ENCODE measurements around the gene ST7.

ST7 gene

GRCh38 chr7:117269886-117270285, 316.6 kb downstream of the ST7 start:
- no peak overlapping the region for H3K9ac ChIP-seq
- no peak overlapping the region for H3K4me2 ChIP-seq

GRCh38 chr7:117270371-117270770, 317.1 kb downstream of the ST7 start:
- Histone ChIP-seq H3K9me3 (replicated peaks in 1 of 11) (peaks cover 0 to 12% (median 4%) of the 10 kb centered on the region in 11 experiments; a peak in 10 of 22 replicates), H3K9ac (no peak overlapping the region), H3K27ac (no peak overlapping the region), H4K20me1 (no peaks in the 10 kb centered on the region), H3K4me2 (no peak overlapping the region), H3K4me3 (no peak overlapping the region), H3K4me1 (no peaks in the 10 kb centered on the region), H3K27me3 (no peaks in the 10 kb centered on the region), H3K36me3 (no peaks in the 10 kb centered on the region)
- no peak for TF ChIP-seq Cebpa-rat (IDR thresholded peaks at IDR 0.05)

More at GRCh38 chr7:117269886-117270285, 316.6 kb downstream of the ST7 start:
- Histone ChIP-seq H3K27me3 (no peaks in the 10 kb centered on the region), H3K36me3 (no peaks in the 10 kb centered on the region), H3K4me1 (no peaks in the 10 kb centered on the region), H3K27ac (no peak overlapping the region), H3K4me3 (no peak overlapping the region), H3K9me3 (replicated peaks in 1 of 11) (peaks cover 0 to 12% (median 4%) of the 10 kb centered on the region in 11 experiments; a peak in 10 of 22 replicates), H4K20me1 (no peaks in the 10 kb centered on the region)
- TF ChIP-seq Cebpa-rat (IDR thresholded peaks at IDR 0.05) = no peak

GRCh38 chr7:117271566-117271965, 318.3 kb downstream of the ST7 start:
- Histone ChIP-seq H3K27me3 (no peaks in the 10 kb centered on the region), H3K9ac (no peak overlapping the region), H3K27ac (no peak overlapping the region), H3K4me3 (no peak overlapping the region), H3K9me3 (replicated peaks in 1 of 11) (0 out of 22 replicates have a peak, but pooled peaks cover 0 to 1% (median 0%) of the 10 kb centered on the region in 11 experiments), H4K20me1 (no peaks in the 10 kb centered on the region), H3K36me3 (no peaks in the 10 kb centered on the region), H3K4me1 (no peaks in the 10 kb centered on the region), H3K4me2 (no peak overlapping the region)
- no peak for TF ChIP-seq Cebpa-rat (IDR thresholded peaks at IDR 0.05)

GRCh38 chr7:117272017-117272759, 318.9 kb downstream of the ST7 start:
- Histone ChIP-seq H3K27me3 (no peaks in the 10 kb centered on the region), H3K9ac (no peak overlapping the region)
- no peak for TF ChIP-seq Cebpa-rat (IDR thresholded peaks at IDR 0.05)

GRCh38 chr7:117273325-117273724, 320.0 kb downstream of the ST7 start:
- Histone ChIP-seq H3K4me1 (no peaks in the 10 kb centered on the region), H3K27me3 (no peaks in the 10 kb centered on the region), H3K4me3 (no peak overlapping the region), H3K27ac (no peak overlapping the region), H3K4me2 (no peak overlapping the region), H3K36me3 (no peaks in the 10 kb centered on the region), H3K9me3 (replicated peaks in 1 of 11) (no peaks in the 10 kb centered on the region; a peak in 1 of 22 replicates), H3K9ac (no peak overlapping the region), H4K20me1 (no peaks in the 10 kb centered on the region)
- TF ChIP-seq Cebpa-rat (IDR thresholded peaks at IDR 0.05) = no peak

More at GRCh38 chr7:117272017-117272759, 318.9 kb downstream of the ST7 start:
- H3K36me3 ChIP-seq = no peaks in the 10 kb centered on the region
- H3K9me3 ChIP-seq (replicated peaks in 1 of 11) = no peaks in the 10 kb centered on the region
- H3K4me3 ChIP-seq = no peak overlapping the region
- no peak overlapping the region for H3K27ac ChIP-seq
- H3K4me2 ChIP-seq = no peak overlapping the region
- H4K20me1 ChIP-seq = no peaks in the 10 kb centered on the region
- H3K4me1 ChIP-seq = no peaks in the 10 kb centered on the region

- H3K9ac ChIP-seq = no peak overlapping the region
- no peaks in the 10 kb centered on the region for H3K4me1 ChIP-seq
- H3K9me3 ChIP-seq (replicated peaks in 1 of 11) = no peaks in the 10 kb centered on the region; a peak in 1 of 22 replicates
- no peak overlapping the region for H3K4me3 ChIP-seq
- no peak overlapping the region for H3K27ac ChIP-seq
- H3K27me3 ChIP-seq = no peaks in the 10 kb centered on the region
- no peak overlapping the region for H3K4me2 ChIP-seq
- no peak for TF ChIP-seq Cebpa-rat (IDR thresholded peaks at IDR 0.05)
- H3K36me3 ChIP-seq = no peaks in the 10 kb centered on the region
- H4K20me1 ChIP-seq = no peaks in the 10 kb centered on the region
These were observed 320.5 kb downstream of the ST7 start for GRCh38 chr7:117273814-117274225.

- Histone ChIP-seq H3K27ac (no peak overlapping the region), H3K4me1 (no peaks in the 10 kb centered on the region), H3K4me3 (no peak overlapping the region), H3K9ac (no peak overlapping the region), H3K9me3 (replicated peaks in 1 of 11) (no peaks in the 10 kb centered on the region; a peak in 1 of 22 replicates), H3K27me3 (no peaks in the 10 kb centered on the region), H3K36me3 (no peaks in the 10 kb centered on the region), H3K4me2 (no peak overlapping the region), H4K20me1 (no peaks in the 10 kb centered on the region)
- no peak for TF ChIP-seq Cebpa-rat (IDR thresholded peaks at IDR 0.05)
These were observed 321.6 kb downstream of the ST7 start for GRCh38 chr7:117274951-117275350.

GRCh38 chr7:117277576-117277975, 324.3 kb downstream of the ST7 start:
- Histone ChIP-seq H3K4me2 (no peak overlapping the region), H3K4me1 (no peaks in the 10 kb centered on the region), H3K27ac (no peak overlapping the region), H4K20me1 (no peaks in the 10 kb centered on the region), H3K36me3 (no peaks in the 10 kb centered on the region), H3K9me3 (replicated peaks in 1 of 11) (no peaks in the 10 kb centered on the region; a peak in 1 of 22 replicates), H3K27me3 (no peaks in the 10 kb centered on the region), H3K9ac (no peak overlapping the region), H3K4me3 (no peak overlapping the region)
- no peak for TF ChIP-seq Cebpa-rat (IDR thresholded peaks at IDR 0.05)

- no peaks in the 10 kb centered on the region for H3K36me3 ChIP-seq
- H3K27ac ChIP-seq = no peak overlapping the region
- H3K27me3 ChIP-seq = no peaks in the 10 kb centered on the region
- H3K4me1 ChIP-seq = no peaks in the 10 kb centered on the region
- H3K9ac ChIP-seq = no peak overlapping the region
- no peaks in the 10 kb centered on the region; a peak in 1 of 22 replicates for H3K9me3 ChIP-seq (replicated peaks in 1 of 11)
- H3K4me3 ChIP-seq = no peak overlapping the region
- TF ChIP-seq Cebpa-rat (IDR thresholded peaks at IDR 0.05) = no peak
- no peaks in the 10 kb centered on the region for H4K20me1 ChIP-seq
- no peak overlapping the region for H3K4me2 ChIP-seq
These were observed 324.7 kb downstream of the ST7 start for GRCh38 chr7:117278040-117278439.

GRCh38 chr7:117279203-117279602, 325.9 kb downstream of the ST7 start:
- Histone ChIP-seq H3K9ac (no peak overlapping the region), H3K4me1 (no peaks in the 10 kb centered on the region), H3K27me3 (no peaks in the 10 kb centered on the region), H3K4me2 (no peak overlapping the region), H3K36me3 (no peaks in the 10 kb centered on the region), H3K4me3 (no peak overlapping the region), H4K20me1 (no peaks in the 10 kb centered on the region), H3K9me3 (replicated peaks in 1 of 11) (no peaks in the 10 kb centered on the region; a peak in 1 of 22 replicates), H3K27ac (no peak overlapping the region)
- TF ChIP-seq Cebpa-rat (IDR thresholded peaks at IDR 0.05) = no peak
